Activated T-cell treated with anti-CD3 and anti-CD28 coated beads, Interleukin-2, amount 50 U/mL, for 48 hours (primary cell): ENCODE measurements around the gene TMEM243.
"Not testable (repeated sequence)": the region's sequence is repeated elsewhere in the genome, so short reads cannot be mapped to it uniquely, and the experiment has no call there.

ENCODE experiments used
- DNase-seq, 2 experiments: peaks; one replicate each; pipeline ENCODE4 v3.0.0-alpha.2; 2020

The TMEM243 gene, protein sequence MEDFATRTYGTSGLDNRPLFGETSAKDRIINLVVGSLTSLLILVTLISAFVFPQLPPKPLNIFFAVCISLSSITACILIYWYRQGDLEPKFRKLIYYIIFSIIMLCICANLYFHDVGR

DNA sequence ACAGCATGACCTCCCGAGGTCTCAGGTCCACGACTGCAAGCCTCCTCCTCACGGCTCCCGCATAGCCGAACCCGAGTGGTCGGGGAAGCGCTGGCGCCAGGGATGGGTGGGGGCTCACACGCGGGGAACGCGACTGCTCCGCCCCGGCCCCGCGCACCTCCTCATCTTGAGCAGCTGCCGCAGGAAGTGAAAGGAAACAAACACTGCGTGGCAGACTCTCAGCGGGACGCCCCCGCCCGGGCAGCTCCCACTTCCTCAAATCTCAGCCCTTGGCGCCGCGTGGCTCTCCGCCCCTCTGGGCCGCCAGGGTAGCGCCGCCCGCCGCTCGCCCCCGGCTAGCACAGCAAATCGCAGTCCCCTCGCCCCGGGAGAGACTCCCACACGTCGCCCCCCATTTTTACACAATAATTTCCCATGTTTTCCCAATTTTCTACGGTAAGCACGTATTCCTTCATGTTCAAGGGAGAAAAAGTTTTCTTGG lies at the start of gene TMEM243:
TMEM243 (minus strand) TSS at position 188 of the 481 bp plus-strand sequence. CDS start 229 bp downstream, outside the sequence.
- DNase-seq, result peak; percentile 82 to 86

DNA sequence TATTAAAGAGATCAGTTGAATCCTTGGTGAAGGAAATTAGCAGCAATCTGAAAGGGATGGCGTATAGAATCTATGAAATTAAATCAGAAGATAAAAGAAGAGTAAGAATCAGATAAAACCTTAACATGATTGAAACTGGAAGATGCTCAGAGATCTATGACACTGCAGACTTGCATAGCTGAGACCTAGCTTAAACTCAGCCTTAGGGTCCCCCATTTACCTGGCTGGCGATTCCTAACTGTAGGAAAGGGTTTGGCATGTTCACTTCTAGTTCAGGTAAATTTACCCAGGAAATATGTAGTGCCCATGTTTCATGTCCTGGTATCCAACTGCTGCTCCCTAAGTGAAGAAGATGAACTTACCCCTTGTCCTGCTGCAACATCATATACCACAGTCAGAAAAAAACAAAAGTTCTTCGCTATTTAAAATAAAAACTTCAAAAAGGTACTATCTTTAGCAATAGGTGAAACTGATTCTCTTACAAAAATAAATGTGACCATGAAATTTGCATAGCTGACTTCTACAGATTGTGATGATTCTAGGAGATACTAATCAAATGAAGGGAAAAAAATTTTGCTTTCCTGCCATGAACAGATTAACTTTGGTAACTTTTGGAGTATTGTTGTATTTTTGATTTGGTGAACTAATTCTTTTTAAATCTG lies 47.8 kb upstream of the TMEM243 start:
- no peak for DNase-seq

DNA sequence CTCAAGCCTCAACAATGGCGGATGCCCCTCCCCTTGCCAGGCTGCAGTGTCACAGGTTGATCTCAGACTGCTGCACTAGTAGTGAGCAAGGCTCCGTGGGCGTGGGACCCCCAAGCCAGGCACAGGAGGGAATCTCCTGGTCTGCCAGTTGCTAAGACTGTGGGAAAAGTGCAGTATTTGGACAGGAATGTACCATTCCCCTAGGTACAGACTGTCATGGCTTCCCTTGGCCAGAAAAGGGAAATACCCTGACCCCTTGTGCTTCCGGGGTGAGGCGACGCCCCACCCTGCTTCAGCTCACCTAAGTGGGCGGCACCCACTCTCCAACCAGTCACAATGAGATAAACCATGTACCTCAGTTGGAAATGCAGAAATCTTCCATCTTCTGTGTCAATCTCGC lies 44.0 kb upstream of the TMEM243 start:
- no peak for DNase-seq

DNA sequence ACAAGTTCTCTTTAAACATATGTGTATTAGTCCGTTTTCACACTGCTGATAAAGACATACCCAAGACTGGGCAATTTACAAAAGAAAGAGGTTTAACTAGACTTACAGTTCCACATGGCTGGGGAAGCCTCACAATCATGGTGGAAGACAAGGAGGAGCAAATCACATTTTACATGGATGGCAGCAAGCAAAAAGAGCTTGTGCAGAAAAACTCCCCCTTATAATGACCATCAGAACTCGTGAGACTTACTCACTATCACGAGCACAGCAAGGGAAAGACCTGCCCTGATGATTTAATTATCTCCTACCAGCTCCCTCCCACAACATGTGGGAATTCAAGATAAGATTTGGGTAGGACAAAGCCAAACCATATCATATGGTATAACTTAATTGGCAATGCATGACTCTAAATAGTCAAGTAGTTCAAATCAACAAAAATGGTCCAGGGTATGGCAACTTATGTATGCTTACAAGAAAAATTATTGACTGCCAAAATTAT lies 34.1 kb upstream of the TMEM243 start:
- DNase-seq, result no peak

DNA sequence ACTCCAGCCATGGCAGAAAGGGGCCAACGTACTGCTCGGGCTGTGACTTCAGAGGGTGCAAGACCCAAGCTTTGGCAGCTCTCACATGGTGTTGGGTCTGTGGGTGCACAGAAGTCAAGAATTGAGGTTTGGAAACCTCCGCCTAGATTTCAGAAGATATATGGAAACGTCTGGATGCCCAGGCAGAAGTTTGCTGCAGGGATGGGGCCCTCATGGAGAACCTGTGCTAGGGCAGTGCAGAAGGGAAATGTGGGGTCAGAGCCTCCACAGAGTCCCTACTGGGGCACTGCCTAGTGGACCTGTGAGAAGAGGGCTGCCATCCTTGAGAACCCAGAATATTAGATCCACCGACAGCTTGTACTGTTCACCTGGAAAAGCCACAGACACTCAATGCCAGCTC lies 26.1 kb upstream of the TMEM243 start:
- not testable (repeated sequence) for DNase-seq

DNA sequence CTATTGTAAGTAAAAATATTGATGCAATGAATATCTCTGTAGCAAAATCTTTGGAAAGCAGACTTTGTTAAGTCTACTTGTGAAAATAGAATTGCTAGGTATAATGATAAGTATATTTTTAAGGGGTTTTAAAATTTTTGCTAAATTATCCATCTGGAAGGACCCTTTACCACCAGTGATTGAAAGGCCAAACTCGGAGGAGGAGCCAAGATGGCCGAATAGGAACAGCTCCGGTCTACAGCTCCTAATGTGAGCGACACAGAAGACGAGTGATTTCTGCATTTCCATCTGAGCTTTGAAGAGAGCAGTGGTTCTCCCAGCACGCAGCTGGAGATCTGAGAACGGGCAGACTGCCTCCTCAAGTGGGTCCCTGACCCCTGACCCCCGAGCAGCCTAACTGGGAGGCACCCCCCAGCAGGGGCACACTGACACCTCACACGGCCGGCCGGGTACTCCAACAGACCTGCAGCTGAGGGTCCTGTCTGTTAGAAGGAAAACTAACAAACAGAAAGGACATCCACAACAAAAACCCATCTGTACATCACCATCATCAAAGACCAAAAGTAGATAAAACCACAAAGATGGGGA lies 19.0 kb upstream of the TMEM243 start:
- not testable (repeated sequence) for DNase-seq

DNA sequence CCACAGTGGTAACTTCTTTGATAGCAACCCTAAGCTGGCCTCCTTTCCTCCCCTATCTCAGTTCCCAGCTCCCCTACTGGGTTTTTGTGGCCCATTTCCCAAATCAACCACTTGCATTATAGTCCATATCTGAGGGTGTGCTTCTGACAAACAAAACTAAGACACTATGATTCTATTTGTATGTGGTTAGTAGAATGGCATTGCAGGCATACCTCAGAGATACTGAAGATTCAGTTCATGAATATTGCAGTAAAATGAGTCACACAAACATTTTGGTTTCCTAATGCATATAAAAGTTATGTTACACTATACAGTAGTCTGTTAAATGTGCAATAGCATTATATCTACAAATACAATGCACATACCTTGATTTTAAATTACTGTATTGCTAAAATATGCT lies 15.4 kb upstream of the TMEM243 start:
- no peak for DNase-seq

DNA sequence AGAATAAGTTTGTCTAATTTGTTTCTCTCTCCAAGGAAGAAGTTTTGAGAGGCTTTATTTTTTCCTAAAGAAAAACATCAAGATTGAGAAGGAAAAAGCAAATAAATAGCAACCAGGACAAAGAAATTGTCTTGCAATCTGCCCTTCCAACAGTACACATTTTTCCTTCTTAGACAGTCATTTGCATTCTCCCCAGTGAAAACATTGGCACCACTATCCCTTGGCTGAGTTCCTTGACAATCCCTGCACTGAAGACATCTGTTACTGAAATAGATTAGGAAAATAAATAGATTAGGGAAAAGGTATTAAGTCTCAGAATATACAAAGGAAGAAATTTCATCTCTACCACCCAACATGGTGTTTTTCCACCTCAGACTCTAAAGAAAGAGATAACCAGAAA lies 12.2 kb upstream of the TMEM243 start:
- DNase-seq, result no peak

DNA sequence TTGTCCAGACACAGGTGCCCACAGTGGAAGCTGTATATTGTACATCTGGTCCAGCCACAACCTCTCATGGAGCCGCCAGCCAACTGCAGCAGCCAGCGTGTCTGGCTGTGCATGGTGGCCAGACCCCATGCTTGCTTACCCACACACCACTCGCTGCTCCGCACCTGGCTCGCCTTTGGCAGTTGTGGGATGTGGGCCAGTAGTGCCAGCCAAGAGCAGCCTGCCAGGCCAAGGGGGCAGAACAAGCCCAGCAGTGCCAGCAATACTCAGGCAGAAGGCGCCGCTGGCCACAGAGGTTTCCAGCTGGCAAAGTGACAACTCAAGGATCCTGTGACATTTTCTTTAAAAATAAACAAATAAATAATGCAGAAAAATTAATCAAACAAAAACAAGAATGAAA lies 11.7 kb upstream of the TMEM243 start:
- DNase-seq, result no peak

DNA sequence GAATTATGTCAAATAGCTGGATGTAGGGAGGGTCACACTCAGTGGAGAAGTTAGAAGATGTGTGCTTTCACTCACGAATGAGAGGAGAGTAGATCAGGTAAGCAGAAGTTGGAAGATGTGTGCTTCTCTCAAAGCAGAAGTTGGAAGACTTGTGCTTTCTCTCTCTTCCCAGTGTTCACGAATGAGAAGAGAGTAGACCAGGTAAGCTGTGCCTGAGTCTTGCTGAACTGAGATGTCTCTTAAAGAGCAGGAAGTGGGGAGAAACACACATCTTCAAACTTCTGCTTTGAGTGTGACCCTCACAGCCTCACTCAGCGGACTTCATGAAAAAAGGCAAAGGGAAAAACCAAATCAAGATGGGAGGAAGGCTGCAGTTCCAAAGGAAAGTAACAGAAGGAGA lies 7.0 kb upstream of the TMEM243 start:
- no peak for DNase-seq

DNA sequence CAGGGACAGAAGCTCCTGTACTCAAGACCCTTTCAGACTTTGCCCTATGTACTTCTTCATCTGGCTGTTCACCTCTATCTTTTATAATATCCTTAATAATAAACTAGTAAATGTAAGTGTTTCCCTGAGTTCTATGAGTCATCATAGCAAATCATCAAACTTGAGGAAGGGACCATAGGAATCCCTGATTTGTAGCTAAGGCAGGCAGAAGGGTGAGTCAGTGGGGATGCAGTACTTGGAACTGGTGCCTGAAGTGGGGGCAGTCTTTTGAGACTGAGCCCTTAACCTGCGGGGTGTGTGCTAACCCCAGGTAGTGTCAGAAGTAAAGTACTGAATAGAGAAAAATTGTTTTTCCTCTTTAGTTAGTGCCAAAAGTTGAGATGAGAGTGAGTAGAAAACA lies 6.2 kb upstream of the TMEM243 start:
- DNase-seq, result no peak

DNA sequence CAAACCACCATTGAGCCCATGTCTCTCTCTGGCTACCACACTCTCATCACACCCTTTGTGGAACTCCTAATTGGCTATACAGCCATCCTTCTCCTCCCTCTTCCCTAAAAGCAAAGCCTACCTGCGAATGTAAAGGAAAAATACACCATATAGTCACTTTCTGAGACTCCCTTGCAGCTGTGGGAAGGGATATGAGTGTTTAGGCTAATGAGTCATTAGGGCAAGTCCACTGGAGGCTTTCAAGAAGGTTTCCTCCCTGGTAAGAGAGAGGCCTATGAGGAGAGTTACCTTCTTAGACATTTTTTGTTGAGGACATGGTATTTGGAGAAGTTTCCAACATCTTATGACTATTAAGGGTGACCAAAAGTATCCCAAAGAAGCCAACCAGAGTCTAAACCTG lies 4.1 kb upstream of the TMEM243 start:
- DNase-seq, result no peak

DNA sequence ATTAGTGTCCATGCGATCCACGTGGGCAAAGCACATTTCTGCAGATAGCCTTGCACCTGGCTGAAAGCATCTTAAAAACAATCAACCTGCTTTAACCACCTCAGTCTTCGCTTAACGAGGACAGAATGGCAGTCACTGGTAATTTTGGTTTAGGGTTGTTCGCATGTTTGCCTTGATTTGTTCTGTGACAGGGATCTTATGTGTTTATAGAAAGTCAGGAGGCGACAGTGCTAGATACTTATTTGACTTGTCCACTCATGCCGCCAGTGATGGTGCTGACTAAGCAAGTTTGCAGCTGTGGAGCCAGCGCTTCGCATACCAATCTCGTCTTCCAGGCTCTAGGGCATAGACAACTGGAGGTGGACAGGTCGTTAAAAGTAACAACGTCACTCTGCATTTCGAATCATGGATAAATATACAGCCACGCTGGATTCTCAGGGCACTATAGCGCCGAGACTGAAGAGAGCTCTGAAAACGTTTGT lies 1.2 kb upstream of the TMEM243 start:
- no peak for DNase-seq

DNA sequence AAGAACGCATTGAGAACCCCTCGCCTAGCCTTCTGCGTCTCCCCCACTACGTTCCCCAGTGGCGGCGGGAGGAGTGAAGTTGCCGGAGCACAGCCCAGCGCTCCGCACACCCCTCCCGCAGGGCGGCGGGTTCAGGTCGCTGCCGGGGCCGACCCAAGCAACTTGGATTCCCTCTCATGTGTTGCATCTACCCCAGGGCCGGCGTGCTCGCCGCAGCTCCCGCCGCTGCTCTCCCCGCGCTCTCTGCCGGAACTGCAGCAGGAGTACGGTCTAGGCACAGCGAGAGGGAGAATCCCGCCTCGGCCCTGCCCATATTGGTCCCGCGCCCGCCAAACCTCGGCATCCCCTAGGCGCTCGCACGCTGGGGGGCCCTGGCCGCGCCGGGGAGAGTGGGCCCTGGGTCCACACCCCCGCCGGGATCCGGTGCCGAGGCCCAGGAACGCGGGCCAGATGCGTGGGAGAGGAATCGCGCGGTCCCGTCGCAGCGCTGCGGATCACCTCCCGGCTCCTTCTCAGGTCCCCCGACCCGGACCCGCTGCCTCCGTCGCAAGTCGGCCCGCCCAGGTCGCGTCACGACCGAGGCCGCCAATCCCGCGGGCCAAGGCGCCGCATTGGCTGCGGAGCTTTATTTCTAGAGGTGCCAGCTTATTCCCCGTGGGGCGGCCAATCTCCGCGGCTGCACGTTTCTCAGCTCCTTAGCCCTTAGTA lies 648 bp upstream of the TMEM243 start:
- peak; percentile 87 to 91 for DNase-seq

DNA sequence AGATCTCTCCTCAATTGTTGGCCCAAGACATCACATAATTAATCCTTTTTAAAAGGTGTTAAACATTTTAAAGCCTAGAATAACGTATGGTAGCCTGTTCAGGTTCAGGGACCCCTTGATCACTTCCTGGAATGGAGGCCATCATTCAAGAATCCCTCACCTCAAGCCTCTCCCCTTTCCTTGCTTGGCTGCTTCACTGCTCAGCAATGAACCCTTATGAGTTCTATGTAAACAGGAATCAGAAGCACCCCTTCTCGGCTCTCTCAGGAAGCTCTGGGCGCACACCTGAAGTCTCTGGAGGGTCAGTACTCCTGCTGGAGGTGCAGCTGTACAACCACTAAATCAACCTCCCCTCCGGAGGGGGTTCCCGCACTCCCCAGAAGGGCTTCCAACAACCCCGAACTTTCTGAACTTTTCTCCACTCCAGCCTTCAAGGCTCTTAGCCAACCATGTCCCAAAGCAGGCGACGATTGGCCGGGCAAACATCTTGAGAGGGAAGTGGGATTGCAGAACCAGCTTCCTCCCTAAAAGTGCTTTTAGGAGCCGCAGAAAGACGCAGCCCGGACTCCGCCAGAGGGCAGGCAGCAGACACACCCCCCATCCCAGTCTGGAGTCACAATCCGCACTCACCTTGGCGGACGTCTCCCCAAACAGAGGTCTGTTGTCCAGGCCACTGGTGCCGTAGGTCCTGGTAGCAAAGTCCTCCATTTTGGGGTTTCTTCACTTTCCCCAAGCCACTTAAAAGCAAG lies 562 bp downstream of the TMEM243 start:
- peak in 1 of 2 experiments; percentile 55 for DNase-seq

DNA sequence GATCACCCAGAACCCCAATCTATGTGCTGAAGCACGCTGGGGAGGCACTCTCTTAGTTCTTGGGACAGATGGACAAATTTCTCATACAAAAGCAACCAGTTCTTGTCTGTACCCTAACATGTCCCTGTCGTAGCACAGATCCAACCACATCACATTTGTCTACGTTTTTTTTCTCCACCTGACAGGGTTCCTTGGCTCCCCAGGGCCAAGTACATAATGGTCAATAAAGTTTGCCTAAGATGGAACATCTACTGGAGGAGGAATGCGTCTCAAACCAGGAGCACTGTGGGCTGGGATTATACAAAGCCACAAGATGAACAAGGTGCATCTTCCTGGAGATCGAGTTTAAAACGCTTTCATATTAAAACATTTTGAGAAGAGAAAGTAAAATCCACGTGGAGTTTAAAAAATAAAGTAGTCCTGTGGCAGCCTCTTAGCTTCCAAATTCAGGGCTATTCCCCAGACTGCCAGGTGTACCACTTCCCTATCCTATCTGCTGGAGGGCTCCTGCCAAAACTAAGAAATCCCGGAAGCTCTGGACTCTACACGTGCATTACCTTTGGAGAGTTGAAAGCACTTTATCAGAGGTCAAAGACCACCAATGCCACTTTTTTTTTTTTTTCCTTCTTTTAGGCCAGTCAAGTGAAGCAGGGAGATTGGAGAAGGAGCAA lies 1.4 kb downstream of the TMEM243 start:
- no peak for DNase-seq

DNA sequence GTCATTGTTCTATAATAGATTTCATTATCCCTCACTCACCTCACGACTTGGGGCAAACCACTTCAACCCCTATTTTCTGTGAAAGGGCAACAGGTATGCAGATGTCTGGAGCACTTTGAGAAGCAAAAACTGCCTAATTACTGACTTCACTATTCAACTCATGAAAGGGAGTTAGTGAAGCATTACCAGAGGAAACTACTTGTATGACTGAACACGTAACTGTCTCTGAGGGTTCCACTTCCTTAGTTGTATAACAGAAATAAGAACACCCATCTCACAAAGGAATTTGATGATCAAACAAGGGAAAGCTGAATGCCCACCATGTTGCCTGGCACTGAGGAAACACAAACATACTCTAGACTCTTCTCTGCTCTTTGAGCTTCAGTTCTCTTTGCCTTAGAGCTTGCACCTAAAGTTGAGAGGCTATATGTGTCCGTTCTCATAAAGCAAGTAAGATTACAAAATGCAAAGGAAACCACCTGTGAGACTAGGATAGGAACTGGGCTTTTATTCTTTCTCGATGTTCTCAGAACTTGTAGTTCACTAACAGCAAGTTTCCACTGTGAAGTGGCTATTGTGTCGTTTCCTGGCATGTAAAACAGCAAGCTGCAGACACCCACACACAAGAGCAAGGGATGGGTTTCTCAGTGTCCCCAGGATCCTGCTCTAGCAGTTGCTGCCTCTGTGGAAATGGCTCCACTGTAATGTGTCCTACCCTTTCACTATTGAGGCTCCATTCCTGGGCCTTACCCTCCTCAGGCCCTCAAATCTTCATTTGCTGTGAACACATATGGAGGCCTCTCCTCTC lies 2.6 kb downstream of the TMEM243 start:
- peak; percentile 52 to 60 for DNase-seq

DNA sequence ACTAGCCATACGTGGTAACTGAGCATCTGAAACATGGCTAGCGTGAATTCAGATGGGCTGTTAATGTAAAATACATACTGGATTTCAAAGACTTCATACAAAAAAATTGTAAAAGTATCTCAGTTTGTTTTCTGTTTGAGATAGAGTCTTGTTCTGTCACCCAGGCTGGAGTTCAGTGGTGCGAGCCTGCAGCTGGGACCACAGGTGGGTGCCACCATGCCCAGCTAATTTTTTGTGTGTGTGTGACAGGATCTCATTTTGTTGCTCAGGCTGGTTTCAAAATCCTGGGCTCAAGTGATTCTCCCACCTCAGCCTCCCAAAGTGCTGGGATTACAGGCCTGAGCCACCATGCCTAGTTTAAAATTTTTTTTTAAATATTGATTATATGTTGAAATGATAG lies 4.5 kb downstream of the TMEM243 start:
- DNase-seq, result no peak

DNA sequence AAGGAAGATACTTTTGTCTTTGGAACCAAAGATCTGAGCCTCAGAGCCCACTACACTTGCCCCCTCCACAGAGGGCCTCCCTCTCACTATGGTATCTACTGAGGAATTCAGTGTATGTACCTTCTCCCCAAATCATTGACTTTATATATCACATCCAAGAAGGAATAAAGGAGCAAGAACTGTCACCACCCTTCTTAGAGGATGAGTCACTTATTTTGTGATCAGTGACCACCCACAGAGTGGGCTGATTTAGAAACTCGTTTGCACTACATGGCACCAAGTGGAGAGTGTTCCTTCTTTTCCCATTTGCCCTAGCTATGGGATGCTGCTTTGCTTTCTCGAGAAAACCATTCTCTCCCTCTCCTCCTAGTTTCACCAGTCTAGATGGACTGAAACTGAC lies 5.7 kb downstream of the TMEM243 start:
- no peak for DNase-seq

DNA sequence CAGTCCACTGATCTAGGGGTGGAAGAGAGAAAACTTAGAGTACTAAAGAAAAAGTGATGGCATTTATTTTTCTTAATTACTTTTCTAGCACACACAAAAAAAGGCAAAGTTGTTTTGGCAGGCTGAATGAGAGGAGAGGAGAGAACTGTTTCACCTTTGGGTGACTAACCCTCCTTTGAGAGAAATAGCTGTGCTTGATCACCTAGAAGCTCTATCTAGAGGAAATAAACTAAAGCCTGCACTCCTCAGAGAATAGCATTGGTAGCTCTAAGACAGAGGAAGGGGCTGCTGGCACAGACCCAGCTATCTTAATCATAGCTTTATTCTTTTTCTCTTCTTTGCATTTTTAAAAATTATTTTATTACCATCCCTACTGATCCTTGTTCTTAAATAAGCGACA lies 6.3 kb downstream of the TMEM243 start:
- DNase-seq, result no peak

DNA sequence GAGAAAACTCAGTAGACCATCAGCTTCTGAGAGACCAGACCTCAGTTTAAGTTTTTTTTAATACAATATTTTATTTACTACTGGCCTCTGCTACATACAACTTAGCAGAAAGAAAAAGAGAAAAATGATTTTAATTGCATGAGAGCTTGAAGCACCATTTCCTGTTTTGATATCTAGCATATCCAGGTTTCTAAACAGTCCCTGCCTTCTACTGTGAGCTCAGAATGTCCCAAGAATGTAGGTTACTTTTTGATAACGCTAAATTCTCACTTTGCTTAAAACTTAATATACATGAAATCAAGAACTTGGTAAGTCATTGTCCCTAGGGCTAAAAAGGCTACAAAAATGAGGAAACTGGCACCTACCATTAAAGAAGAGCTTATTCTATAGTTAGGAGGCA lies 7.0 kb downstream of the TMEM243 start:
- DNase-seq, result no peak
